SHP77 (cell line): Measurements from ENCODE around the gene KLHL18.
A peak's percentile ranks its signal among the peaks of the same experiment; 100 is the strongest.
"Not testable (repeated sequence)": the region's sequence is repeated elsewhere in the genome, so short reads cannot be mapped to it uniquely, and the experiment has no call there.

Experiments
- DNase-seq, 2 experiments: peaks; one replicate each; lab custom pipeline; 2025; lab: John Stamatoyannopoulos, UW

The KLHL18 gene

DNA sequence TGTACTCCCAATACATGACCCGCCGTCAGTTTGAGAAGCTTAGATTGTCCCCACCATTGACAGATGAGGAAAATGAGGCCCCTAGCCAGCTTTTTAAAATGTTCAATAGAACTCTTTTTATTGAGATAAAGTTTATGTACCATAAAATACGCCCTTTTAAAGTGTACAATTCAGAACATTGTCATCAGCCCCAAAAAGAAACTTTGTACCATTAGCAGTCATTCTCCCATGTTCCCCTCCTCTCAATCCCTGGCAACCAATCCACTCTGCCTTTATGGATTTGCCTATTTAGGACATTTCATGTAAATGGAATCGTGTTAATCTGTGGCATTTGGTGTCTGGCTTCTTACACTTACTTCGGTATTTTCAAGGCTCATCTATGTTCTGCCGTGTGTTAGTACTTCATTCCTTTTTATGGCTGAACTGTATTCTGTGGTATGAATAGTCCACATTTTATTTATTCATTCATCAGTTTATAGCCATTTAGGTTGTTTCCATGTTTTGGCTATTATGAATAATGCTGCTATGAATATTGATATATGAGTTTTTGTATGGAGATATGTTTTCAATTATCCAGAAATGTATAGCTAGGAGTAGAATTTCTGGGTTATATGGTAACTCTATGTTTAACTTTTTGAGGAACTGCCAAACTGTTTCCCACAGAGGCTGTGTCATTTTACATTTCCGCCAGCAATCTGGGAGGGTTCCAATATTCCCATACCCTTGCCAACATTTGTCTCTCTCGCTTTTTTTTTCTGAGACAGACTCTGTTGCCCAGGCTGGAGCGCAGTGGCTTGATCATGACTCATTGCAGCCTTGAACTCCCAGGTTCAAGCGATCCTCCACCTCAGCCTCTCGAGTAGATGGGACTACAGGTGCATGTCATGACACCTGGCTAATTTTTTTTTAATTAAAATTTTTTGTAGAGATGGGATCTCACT, 82.7 kb downstream of the KLHL18 start:
- no peak for DNase-seq

- no peak for DNase-seq
These were observed 84.1 kb downstream of the KLHL18 start for GRCh38 chr3:47366833-47367232.

GRCh38 chr3:47367631-47368030, 84.9 kb downstream of the KLHL18 start:
- DNase-seq, result no peak

- not testable (repeated sequence) for DNase-seq
These were observed 87.3 kb downstream of the KLHL18 start for GRCh38 chr3:47370020-47370419.

GRCh38 chr3:47370887-47371697, 88.3 kb downstream of the KLHL18 start:
- DNase-seq, result no peak

- no peak for DNase-seq
These were observed 91.8 kb downstream of the KLHL18 start for GRCh38 chr3:47374587-47374986.

DNA sequence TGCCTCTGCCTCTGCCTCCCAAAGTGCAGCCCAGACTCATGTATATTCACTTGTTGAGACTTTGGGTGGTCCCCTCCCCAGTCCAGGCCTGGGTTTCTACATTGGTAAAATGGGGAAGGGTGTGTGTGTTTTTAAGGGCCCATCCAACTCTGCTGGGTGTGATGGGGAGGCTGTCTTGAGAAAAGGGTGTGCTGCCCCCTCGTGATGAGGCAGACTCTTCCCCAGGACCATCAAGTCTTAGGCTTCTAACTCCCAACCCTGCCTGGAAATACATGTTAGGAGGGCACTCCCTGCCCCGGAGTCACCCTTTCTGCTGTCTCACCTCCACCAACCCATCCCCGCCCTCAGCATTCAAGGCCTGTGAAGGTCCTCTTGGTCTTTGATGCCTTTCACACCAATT, 93.6 kb downstream of the KLHL18 start:
- no peak for DNase-seq

DNA sequence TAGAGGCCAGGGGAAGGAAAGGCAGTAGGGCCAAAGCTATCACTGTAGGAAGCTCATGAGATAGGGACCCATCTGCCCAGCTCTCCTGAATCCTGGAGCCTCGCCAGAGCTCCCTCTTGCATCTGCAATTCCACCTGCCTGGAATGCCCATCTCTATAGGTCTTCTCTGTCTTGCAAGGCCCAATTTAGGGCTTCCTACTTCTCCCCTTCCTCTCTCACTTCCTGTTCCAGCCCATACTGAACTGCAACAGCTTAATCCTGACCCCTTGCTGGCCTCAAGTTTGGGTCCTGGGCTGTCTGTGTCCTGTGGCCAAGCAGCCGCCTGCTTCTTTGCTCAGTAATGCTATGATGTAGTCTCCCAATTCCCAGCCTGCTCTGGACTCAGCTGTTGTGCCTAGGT, 94.4 kb downstream of the KLHL18 start:
- no peak for DNase-seq

GRCh38 chr3:47378869-47379268, 96.1 kb downstream of the KLHL18 start:
- DNase-seq, result no peak

GRCh38 chr3:47379411-47379899, 96.7 kb downstream of the KLHL18 start:
- DNase-seq, result no peak

DNA sequence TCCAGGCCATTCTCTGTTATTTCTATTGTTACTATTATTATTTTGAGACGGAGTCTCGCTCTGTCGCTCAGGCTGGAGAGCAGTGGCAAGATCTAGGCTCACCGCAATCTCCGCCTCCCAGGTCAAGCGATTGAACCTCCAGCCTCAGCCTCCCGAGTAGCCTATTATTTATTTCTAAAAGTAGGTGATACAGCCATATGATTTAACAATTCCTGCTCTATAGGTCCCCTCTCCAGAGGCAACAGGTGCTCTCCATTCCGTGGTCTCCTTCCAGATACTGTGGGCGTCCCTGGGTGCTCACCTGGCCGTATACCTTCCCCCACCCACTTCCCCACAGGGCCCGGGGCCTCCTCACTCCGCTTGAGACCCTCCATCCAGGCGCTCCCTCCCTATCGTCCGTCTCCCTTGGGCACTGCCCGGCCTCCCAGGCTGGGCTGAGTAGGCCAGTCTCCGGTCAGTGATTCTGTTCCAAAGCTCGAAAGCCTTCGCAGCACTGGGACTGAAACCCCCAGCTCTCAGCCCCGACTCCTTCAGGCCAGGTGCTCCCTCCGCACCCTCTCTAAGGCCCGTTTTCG, 97.4 kb downstream of the KLHL18 start:
- DNase-seq, result no peak

GRCh38 chr3:47380601-47381316, 98.0 kb downstream of the KLHL18 start, which contains the start of gene PTPN23:
PTPN23 (plus strand) TSS chr3:47381021; CDS start chr3:47381097, 76 bp downstream.
- peak; percentile 97 to 98 for DNase-seq

- DNase-seq, result peak; percentile 68 to 71
These were observed 98.8 kb downstream of the KLHL18 start for GRCh38 chr3:47381317-47382157.

DNA sequence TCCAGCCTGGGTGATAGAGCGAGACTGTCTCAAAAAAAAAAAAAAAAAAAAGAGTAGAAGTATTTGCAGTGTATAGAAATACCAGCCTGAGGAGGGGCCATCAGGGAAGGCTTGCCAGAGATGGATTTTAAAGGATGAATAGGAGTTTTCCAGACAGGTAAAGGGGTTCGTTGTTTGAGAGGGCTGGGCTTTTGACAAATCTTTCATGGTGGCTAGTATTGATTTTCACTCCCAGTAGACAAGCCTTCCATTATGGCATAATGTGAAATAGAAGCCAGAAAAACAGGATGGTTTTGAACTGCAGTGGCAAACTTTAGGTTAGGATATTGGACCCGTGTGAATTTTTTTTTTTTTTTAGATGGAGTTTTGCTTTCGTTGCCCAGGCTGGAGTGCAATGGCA, 101.7 kb downstream of the KLHL18 start:
- DNase-seq, result no peak

GRCh38 chr3:47385007-47385406, 102.3 kb downstream of the KLHL18 start:
- DNase-seq, result no peak

- no peak for DNase-seq
These were observed 103.1 kb downstream of the KLHL18 start for GRCh38 chr3:47385796-47386195.

DNA sequence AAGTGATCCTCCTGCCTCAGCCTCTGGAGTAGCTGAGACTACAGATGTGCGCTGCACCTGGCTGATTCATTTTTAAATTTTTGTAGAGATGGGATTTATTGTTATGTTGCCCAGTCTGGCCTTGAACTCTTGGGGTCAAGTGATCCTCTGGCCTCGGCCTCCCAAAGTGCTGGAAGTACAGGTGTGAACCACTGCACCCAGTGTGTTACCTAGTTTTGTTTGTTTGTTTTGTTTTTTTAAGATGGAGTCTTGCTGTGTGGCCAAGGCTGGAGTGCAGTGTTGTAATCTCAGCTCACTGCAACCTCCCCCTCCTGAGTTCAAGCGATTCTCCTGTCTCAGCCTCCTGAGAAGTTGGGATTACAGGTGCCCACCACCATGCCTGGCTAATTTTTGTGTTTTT, 110.2 kb downstream of the KLHL18 start:
- no peak for DNase-seq

DNA sequence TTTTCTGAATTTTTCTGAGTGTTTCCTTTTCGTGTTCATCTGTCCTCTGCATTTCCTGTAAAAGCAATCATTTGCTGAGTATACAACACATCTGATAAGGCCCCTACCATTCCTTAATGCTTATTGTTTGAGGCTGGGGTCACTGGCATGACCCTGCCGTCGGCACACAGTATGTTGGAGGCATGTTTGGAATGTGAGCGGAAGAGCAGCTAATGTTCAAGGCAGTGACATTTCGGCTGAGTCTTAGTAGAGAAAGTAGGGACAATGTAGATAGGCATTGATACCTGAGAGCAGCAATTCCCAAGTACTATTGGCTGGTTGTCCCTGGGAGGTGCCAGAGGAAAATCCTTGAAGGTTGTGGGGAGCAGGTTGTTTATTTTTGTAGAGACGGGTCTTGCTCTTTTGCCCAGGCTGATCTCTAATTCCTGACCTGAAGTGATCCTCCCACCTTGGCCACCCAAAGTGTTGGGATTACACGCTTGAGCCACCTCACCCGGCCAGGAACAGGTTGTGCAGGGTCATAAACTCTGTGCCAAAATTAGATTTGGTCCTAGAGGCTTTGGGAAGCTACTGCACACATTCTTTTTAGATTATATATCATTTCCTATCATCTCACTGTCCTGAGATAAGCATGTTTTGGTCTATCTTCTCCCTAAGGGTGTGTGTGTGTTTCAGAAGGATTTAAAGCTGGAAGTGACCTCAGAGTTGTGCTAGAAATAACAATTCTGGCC, 111.6 kb downstream of the KLHL18 start:
- DNase-seq, result no peak

GRCh38 chr3:47394881-47395280, 112.1 kb downstream of the KLHL18 start:
- DNase-seq, result no peak
